ENCODE results near the gene BOC. TPM values are rescaled to one million over a fixed set of nuclear protein-coding genes. Genes with fewer than 3 reads are reported as not detected.

BOC gene
- total RNA-seq, 1 donor, result 22.8 TPM

DNA sequence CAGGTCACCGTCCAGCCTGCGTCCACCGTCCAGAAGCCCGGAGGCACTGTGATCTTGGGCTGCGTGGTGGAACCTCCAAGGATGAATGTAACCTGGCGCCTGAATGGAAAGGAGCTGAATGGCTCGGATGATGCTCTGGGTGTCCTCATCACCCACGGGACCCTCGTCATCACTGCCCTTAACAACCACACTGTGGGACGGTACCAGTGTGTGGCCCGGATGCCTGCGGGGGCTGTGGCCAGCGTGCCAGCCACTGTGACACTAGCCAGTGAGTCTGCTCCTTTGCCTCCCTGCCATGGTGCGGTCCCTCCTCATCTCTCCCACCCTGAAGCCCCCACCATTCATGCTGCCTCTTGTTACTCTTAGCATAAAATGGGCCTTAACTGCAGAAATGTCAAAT, 39.2 kb downstream of the BOC start:
- Histone ChIP-seq H3K4me2 (ENCODE audit: insufficient read depth, low read length) (no peak overlapping the region), H4K20me1 (ENCODE audit: insufficient read depth, low read length) (no peaks in the 10 kb centered on the region), H3K4me3 (ENCODE audit: insufficient read depth, low read length) (no peak overlapping the region), H3K36me3 (ENCODE audit: insufficient read depth, low read length) (peaks cover 7% of the 10 kb centered on the region), H3K9me3 (ENCODE audit: low read depth, low read length) (no peaks in the 10 kb centered on the region), H3K27ac (ENCODE audit: low read depth, low read length) (no peak overlapping the region), H3K79me2 (ENCODE audit: insufficient read depth, low read length) (no peaks in the 10 kb centered on the region), H3K27me3 (ENCODE audit: insufficient read depth, low read length) (no peaks in the 10 kb centered on the region), H3K4me1 (ENCODE audit: insufficient read depth, low read length) (peaks cover 34% of the 10 kb centered on the region), H2AFZ (ENCODE audit: low read length) (no peak overlapping the region)
- DNase-seq (ENCODE audit: insufficient read length, low spot score, missing footprints), result no peak
- TF ChIP-seq, protein P1, sequence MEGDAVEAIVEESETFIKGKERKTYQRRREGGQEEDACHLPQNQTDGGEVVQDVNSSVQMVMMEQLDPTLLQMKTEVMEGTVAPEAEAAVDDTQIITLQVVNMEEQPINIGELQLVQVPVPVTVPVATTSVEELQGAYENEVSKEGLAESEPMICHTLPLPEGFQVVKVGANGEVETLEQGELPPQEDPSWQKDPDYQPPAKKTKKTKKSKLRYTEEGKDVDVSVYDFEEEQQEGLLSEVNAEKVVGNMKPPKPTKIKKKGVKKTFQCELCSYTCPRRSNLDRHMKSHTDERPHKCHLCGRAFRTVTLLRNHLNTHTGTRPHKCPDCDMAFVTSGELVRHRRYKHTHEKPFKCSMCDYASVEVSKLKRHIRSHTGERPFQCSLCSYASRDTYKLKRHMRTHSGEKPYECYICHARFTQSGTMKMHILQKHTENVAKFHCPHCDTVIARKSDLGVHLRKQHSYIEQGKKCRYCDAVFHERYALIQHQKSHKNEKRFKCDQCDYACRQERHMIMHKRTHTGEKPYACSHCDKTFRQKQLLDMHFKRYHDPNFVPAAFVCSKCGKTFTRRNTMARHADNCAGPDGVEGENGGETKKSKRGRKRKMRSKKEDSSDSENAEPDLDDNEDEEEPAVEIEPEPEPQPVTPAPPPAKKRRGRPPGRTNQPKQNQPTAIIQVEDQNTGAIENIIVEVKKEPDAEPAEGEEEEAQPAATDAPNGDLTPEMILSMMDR (IDR thresholded peaks at IDR 0.05; ENCODE audit: extremely low read depth, low read depth, low read length), result no peak

DNA sequence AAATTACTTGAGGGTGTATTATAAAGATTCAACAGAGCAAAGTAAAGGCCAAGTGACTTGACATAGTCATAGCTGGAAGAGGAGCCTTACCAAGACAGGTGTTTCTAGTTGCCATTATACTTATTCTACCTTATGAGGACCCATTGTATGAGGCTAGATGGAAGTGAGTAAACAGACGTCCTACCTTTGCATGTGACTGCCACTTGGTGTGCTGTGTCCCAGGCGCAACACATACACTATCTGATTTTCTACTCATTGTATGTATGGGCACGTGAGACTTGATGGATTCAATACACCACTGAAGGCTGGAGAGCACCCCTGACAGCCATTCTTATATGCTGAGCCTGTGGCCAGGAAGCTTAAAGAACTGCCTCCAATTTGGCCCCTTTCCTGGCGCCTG, 40.5 kb downstream of the BOC start:
- Histone ChIP-seq H3K27me3 (ENCODE audit: insufficient read depth, low read length) (no peaks in the 10 kb centered on the region), H3K4me3 (ENCODE audit: insufficient read depth, low read length) (no peak overlapping the region), H3K36me3 (ENCODE audit: insufficient read depth, low read length) (peaks cover 7% of the 10 kb centered on the region), H2AFZ (ENCODE audit: low read length) (no peak overlapping the region), H3K4me2 (ENCODE audit: insufficient read depth, low read length) (no peak overlapping the region), H4K20me1 (ENCODE audit: insufficient read depth, low read length) (no peaks in the 10 kb centered on the region), H3K27ac (ENCODE audit: low read depth, low read length) (no peak overlapping the region), H3K79me2 (ENCODE audit: insufficient read depth, low read length) (no peaks in the 10 kb centered on the region), H3K4me1 (ENCODE audit: insufficient read depth, low read length) (peaks cover 22% of the 10 kb centered on the region), H3K9me3 (ENCODE audit: low read depth, low read length) (no peaks in the 10 kb centered on the region)
- no peak for DNase-seq (ENCODE audit: insufficient read length, low spot score, missing footprints)
- TF ChIP-seq, protein P1 (IDR thresholded peaks at IDR 0.05; ENCODE audit: extremely low read depth, low read depth, low read length), result no peak

DNA sequence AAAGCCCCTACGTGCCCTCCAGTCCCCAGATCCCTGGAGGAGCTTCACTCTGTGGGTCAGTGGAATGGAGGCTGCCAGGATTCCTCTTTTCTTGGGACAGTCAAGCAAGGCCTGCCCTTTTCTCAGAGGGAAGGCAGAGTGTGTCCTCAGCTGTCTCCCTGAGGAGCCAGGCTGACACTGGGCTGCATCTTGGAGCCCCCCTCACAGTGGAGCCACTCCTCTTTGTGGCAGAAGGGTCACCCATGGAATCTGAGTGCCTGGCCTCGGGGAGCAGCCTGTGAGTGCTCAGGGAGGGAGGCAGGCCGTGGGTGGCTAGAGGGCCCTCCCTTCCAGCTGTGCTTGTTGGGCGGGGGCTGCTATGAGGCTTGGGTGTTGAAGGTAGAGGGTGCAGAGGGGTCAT, 41.2 kb downstream of the BOC start:
- Histone ChIP-seq H3K4me2 (ENCODE audit: insufficient read depth, low read length) (no peak overlapping the region), H3K4me3 (ENCODE audit: insufficient read depth, low read length) (no peak overlapping the region), H4K20me1 (ENCODE audit: insufficient read depth, low read length) (no peaks in the 10 kb centered on the region), H3K27me3 (ENCODE audit: insufficient read depth, low read length) (no peaks in the 10 kb centered on the region), H3K79me2 (ENCODE audit: insufficient read depth, low read length) (no peaks in the 10 kb centered on the region), H3K4me1 (ENCODE audit: insufficient read depth, low read length) (peaks cover 20% of the 10 kb centered on the region), H2AFZ (ENCODE audit: low read length) (no peak overlapping the region), H3K36me3 (ENCODE audit: insufficient read depth, low read length) (peaks cover 7% of the 10 kb centered on the region), H3K9me3 (ENCODE audit: low read depth, low read length) (no peaks in the 10 kb centered on the region), H3K27ac (ENCODE audit: low read depth, low read length) (no peak overlapping the region)
- no peak for DNase-seq (ENCODE audit: insufficient read length, low spot score, missing footprints)
- TF ChIP-seq, protein P1 (IDR thresholded peaks at IDR 0.05; ENCODE audit: extremely low read depth, low read depth, low read length), result no peak

DNA sequence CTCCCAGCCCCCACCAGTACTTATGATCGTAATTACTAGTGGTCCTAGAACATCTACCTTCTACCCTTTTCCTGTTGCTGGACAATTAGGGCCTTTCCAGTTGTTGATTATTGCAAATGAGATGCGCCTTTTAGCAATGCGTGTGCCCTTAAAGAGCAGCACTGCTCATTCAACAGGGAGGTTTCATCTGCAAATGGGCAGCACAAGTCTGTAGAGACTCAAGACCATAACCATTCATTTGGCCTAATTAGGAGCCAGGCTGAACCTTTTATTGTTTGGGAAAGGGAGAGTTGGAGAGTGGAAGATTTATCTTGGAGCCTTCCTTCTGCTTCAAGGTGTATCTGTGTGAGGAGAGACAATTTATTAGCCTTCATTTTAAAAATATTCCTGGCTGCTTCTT, 42.3 kb downstream of the BOC start:
- no peaks in the 10 kb centered on the region for H3K79me2 ChIP-seq (ENCODE audit: insufficient read depth, low read length)
- no peaks in the 10 kb centered on the region for H4K20me1 ChIP-seq (ENCODE audit: insufficient read depth, low read length)
- H3K27me3 ChIP-seq (ENCODE audit: insufficient read depth, low read length), result no peaks in the 10 kb centered on the region
- peaks cover 13% of the 10 kb centered on the region for H3K4me1 ChIP-seq (ENCODE audit: insufficient read depth, low read length)
- no peak overlapping the region for H3K27ac ChIP-seq (ENCODE audit: low read depth, low read length)
- H3K9me3 ChIP-seq (ENCODE audit: low read depth, low read length), result no peaks in the 10 kb centered on the region
- H3K4me2 ChIP-seq (ENCODE audit: insufficient read depth, low read length), result no peak overlapping the region
- TF ChIP-seq, protein P1 (IDR thresholded peaks at IDR 0.05; ENCODE audit: extremely low read depth, low read depth, low read length), result no peak
- DNase-seq (ENCODE audit: insufficient read length, low spot score, missing footprints), result no peak
- H3K4me3 ChIP-seq (ENCODE audit: insufficient read depth, low read length), result no peak overlapping the region
- H2AFZ ChIP-seq (ENCODE audit: low read length), result no peak overlapping the region
- peaks cover 7% of the 10 kb centered on the region for H3K36me3 ChIP-seq (ENCODE audit: insufficient read depth, low read length)

Measured in osteoblast (primary cell).